ENCODE data around the gene BIN1.

DNA sequence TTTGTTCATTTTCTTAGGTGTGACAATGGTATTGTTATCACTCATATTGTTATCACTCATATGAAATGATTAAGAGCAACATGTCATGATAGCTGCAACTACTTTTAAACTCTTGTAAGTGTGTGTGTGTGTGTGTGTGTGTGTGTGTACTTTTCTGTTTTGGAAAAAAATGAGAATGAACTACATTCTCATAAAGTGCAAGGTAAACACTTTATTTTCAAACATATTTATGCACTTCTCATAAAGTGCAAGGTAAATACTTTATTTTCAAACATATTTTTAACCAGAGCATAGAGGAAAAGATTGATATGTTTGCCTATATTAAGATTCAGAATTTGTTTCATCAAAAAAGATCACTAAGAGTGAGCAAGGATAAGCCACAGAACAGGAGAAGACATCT, 108.5 kb downstream of the BIN1 start:
- TF ChIP-seq, protein P1, sequence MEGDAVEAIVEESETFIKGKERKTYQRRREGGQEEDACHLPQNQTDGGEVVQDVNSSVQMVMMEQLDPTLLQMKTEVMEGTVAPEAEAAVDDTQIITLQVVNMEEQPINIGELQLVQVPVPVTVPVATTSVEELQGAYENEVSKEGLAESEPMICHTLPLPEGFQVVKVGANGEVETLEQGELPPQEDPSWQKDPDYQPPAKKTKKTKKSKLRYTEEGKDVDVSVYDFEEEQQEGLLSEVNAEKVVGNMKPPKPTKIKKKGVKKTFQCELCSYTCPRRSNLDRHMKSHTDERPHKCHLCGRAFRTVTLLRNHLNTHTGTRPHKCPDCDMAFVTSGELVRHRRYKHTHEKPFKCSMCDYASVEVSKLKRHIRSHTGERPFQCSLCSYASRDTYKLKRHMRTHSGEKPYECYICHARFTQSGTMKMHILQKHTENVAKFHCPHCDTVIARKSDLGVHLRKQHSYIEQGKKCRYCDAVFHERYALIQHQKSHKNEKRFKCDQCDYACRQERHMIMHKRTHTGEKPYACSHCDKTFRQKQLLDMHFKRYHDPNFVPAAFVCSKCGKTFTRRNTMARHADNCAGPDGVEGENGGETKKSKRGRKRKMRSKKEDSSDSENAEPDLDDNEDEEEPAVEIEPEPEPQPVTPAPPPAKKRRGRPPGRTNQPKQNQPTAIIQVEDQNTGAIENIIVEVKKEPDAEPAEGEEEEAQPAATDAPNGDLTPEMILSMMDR (IDR thresholded peaks at IDR 0.05) = no peak
- no peak for TF ChIP-seq POLR2A (IDR thresholded peaks at IDR 0.05)
